ENCODE results near the gene RAB26.

DNA sequence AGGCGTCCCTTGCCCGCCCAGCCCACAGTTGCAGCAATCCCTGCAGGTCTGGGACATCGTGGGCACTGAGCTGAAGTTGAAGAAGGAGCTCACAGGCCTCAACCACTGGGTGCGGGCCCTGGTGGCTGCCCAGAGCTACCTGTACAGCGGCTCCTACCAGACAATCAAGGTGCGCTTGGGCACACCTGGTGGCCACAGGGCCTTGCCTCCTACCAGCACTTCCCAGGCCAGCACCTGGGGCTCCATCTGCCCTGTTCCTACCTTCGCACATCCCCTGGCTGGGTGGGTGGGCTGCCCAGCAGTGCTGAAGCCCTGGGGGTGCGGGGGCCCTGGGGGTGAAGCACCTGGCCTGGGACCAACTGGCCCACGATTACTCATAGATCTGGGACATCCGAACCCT is 27.0 kb downstream of the RAB26 start:
- TF ChIP-seq EZH2 (IDR thresholded peaks at IDR 0.05) (no peak), EZH2phosphoT487 (IDR thresholded peaks at IDR 0.05) (no peak)
- TF ChIP-seq, protein P1, sequence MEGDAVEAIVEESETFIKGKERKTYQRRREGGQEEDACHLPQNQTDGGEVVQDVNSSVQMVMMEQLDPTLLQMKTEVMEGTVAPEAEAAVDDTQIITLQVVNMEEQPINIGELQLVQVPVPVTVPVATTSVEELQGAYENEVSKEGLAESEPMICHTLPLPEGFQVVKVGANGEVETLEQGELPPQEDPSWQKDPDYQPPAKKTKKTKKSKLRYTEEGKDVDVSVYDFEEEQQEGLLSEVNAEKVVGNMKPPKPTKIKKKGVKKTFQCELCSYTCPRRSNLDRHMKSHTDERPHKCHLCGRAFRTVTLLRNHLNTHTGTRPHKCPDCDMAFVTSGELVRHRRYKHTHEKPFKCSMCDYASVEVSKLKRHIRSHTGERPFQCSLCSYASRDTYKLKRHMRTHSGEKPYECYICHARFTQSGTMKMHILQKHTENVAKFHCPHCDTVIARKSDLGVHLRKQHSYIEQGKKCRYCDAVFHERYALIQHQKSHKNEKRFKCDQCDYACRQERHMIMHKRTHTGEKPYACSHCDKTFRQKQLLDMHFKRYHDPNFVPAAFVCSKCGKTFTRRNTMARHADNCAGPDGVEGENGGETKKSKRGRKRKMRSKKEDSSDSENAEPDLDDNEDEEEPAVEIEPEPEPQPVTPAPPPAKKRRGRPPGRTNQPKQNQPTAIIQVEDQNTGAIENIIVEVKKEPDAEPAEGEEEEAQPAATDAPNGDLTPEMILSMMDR (IDR thresholded peaks at IDR 0.05), result no peak

Measured in neural progenitor cell (in vitro differentiated cells).